Measurements from ENCODE around the gene TTC24. TPM values are rescaled to one million over a fixed set of nuclear protein-coding genes. Genes with fewer than 3 reads are reported as not detected.

TTC24 gene
- total and polyA plus RNA-seq, 3 donors from 2014 or later: 0.38 TPM; not detected in 2

- DNase-seq: no peak
- no peak overlapping the region for H3K27ac ChIP-seq
- H3K36me3 ChIP-seq (ENCODE audit: low read depth, missing control alignments): no peaks in the 10 kb centered on the region
- TF ChIP-seq CTCF (IDR thresholded peaks at IDR 0.05) (no peak), POLR2A (IDR thresholded peaks at IDR 0.05) (no peak)
- no peaks in the 10 kb centered on the region for H3K9me3 ChIP-seq
- no peaks in the 10 kb centered on the region for H3K27me3 ChIP-seq
- H3K4me3 ChIP-seq: no peak overlapping the region
- intact Hi-C loops (cut with DNase I; ENCODE audit: low total_unique reads): no loop called here
- WGBS, 2 donors: 66 to 71% methylated on average over 5 of the region's 5 CpGs
- H3K4me1 ChIP-seq: no peaks in the 10 kb centered on the region
Observed at GRCh38 chr1:156560585-156561163, 18.8 kb upstream of the TTC24 start.

- 85 to 91% methylated on average over 2 of the region's 2 CpGs for WGBS, 2 donors
- TF ChIP-seq CTCF (IDR thresholded peaks at IDR 0.05): no peak
- no peak for TF ChIP-seq POLR2A (IDR thresholded peaks at IDR 0.05)
- Histone ChIP-seq H3K4me1 (no peaks in the 10 kb centered on the region), H3K9me3 (no peaks in the 10 kb centered on the region), H3K27ac (no peak overlapping the region), H3K27me3 (no peaks in the 10 kb centered on the region), H3K4me3 (no peak overlapping the region), H3K36me3 (ENCODE audit: low read depth, missing control alignments) (no peaks in the 10 kb centered on the region)
- intact Hi-C loops (cut with DNase I; ENCODE audit: low total_unique reads): no loop called here
- no peak for DNase-seq
Observed at GRCh38 chr1:156565519-156565918, 14.0 kb upstream of the TTC24 start.

- Histone ChIP-seq H3K27ac (no peak overlapping the region), H3K9me3 (no peaks in the 10 kb centered on the region), H3K4me3 (no peak overlapping the region), H3K27me3 (no peaks in the 10 kb centered on the region), H3K4me1 (no peaks in the 10 kb centered on the region), H3K36me3 (ENCODE audit: low read depth, missing control alignments) (no peaks in the 10 kb centered on the region)
- DNase-seq: no peak
- TF ChIP-seq CTCF (IDR thresholded peaks at IDR 0.05): no peak
- no peak for TF ChIP-seq POLR2A (IDR thresholded peaks at IDR 0.05)
- 85 to 90% methylated on average over 4 of the region's 4 CpGs for WGBS, 2 donors
- intact Hi-C loops (cut with DNase I; ENCODE audit: low total_unique reads): no loop called here
Observed at GRCh38 chr1:156566436-156566835, 13.1 kb upstream of the TTC24 start.

- DNase-seq: no peak
- TF ChIP-seq POLR2A (IDR thresholded peaks at IDR 0.05) (no peak), CTCF (IDR thresholded peaks at IDR 0.05) (no peak)
Observed at GRCh38 chr1:156571261-156571852, 8.2 kb upstream of the TTC24 start.

More at GRCh38 chr1:156571261-156571852, 8.2 kb upstream of the TTC24 start:
- no peaks in the 10 kb centered on the region for H3K36me3 ChIP-seq (ENCODE audit: low read depth, missing control alignments)
- intact Hi-C loops (cut with DNase I; ENCODE audit: low total_unique reads): no loop called here
- WGBS, 2 donors: 31 to 41% methylated on average over 4 of the region's 4 CpGs
- no peak overlapping the region for H3K27ac ChIP-seq
- H3K4me3 ChIP-seq: no peak overlapping the region
- H3K27me3 ChIP-seq: no peaks in the 10 kb centered on the region
- peaks cover 12% of the 10 kb centered on the region for H3K4me1 ChIP-seq
- no peaks in the 10 kb centered on the region for H3K9me3 ChIP-seq
